GM19351 (cell line): ENCODE data around the gene SLC17A6.
A peak's percentile ranks its signal among the peaks of the same experiment; 100 is the strongest.

Source experiments
- ATAC-seq: cut with Tn5 transposase; IDR thresholded peaks from one replicate; pipeline ENCODE4 v1.9.1; 2021; ENCODE audit warnings: mild to moderate bottlenecking, moderate library complexity; ENCODE audit not compliant: unreplicated experiment

Gene SLC17A6

DNA sequence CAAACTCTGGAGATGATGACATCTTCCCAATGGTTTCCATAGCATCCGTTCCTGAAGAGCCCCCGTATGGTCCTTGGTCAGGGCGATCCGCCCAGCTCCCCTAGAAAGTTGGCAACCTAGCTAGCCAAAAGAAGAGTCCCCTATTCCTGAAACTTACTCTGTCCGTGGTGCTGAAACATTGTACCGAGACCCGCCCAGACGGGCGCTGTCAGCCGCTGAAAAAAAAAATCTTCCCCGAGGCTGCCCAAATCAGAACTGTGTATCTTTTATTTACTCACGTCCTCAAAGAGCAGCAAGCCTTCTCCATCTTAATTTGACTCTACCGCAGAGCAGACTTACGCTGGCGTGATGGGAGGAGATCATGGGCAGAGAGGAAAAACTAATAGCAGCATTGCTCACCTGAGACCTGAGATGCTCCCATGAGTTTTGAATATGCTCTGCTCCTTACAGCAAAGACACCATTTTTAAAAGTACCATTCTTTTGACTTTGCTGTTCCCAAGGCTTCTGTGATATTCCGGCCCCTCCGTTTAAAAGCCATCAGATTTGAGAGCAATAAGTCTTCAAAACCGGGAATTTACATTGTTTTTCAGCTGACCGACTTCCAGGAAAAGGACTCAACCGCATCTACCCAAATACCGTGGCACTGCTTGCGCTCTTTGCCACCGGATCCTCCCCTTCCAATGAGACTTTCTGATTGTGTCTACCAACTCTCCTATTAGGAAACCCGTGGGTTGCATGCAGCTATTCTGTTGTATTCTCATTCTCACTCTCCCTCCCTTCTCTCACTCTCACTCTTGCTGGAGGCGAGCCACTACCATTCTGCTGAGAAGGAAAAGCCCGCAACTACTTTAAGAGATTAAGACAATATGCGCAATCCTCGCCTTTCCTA lies at the start of gene SLC17A6:
TSS of gene SLC17A6 (plus strand) at position 786 of the 890 bp plus-strand sequence. CDS start 153 bp downstream, outside the sequence.
- ATAC-seq, result peak; percentile 54

DNA sequence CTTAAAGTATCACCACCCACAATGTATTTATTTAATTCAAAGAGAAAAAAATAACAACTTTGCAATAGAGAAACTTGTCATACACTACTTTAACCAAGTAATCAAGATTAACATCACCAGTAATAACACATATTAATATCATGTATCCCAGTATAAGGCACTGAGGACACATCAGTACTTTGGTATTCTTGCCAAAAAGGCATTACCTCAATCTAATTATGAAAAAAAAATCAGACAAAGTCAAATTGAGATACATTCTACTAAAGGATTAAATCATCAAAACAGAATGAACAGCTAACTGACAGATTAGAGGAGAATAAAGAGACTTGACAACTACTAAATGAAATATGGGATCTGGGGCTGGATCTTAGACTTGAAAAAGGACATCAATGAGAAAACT lies 35.8 kb upstream of the SLC17A6 start:
- no peak for ATAC-seq

DNA sequence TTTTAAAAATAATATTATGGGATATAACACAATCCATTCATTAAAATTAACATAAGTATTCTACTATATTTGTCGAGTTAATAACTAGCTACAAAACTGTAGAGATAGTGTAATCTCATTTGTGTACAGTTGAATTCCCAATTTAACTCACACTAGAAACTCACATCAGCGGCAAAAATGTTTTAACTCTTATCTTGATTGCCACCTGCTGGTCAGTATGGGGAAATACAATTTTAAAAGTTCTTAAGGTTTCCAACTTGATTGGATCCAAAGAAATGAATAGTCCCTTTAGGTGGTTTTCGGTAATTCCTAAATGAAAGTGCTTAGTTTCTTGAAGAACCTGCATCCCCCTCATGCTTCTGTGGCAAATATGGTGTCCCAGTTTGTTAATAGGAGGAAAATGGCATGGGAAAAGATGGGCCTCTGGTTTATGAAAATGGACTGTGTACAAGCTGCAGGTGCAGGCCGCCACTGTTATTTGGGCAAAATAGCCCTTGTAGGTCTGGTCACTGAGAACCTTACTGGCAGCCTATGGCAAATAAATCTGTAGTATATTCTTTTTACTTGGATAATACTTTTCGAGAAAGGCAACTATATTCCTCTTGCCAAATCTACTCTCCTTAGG lies 33.7 kb upstream of the SLC17A6 start:
- ATAC-seq, result peak; percentile 74

DNA sequence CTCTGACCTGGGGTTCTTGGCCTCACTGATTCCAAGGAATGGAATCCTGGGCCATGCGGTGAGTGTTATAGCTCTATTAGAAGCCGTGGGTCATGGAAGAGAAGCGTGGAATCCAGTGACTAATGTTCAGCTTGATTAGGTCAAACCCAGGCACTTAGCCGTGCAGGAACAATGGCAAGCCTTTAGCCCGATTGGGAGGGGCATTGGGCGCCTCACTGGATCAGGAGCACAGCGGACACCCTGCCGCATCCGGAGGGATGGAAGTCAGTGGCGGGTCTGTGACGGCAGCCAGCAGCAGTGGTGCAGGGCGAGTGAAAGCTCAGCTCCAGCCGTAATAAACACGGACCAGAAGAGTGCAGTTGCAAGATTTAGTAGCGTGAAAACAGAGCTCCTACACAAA lies 20.5 kb upstream of the SLC17A6 start:
- ATAC-seq, result no peak

DNA sequence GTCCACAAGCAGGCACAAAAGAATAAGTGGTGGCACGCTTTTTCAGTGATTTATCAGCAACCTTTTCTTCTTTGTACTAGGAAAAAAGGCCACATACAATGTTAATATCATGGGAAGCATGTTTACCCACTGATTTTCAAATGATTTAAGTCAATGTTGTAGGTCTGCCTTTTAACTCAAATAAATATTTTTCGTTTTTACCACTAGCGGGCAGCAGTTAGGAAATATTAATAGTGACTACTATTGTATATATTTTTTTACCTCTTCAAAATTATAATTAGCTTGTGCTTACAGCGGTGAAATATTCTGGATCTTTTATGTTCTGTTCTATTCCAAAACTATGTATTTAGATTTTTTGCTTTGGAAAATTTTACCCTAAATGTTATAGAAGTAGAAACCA lies 6.4 kb upstream of the SLC17A6 start:
- ATAC-seq, result no peak

DNA sequence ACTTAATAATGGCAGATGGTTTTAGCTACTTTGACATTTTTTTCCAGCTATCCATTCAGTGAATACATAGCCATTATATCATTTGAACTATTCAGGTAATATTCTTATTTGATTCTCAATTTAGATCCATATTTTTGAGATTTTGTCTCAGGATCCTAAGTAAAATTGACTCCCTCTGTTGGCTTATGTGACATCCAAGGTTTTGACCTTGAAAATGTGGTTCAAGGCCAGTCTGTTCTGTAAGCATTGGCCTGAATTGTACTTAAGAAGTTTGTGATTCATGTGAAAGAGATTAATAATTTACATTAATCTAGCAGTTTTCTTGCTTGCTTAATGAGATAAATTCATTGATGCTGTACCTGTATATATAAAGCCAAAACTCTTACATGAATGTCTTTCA lies 1.6 kb upstream of the SLC17A6 start:
- ATAC-seq, result no peak

DNA sequence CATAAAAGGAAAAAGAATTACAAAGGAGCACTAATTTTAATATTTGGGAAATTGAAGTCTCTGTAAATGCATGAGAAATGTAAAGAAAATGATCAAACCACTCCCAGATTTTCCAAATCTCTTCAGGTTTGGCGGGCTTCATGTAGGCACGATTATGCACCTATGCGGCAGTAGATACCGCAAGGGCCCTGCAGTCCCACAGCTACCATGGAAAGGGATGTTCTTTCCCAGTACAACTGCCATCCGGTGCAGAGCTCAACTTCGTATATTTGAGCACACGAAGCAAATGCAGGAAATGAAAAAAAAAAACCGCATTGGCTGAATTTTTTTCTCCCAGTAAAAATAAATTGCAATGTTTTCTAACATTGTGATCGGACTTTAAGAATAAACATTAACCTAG lies 1.4 kb downstream of the SLC17A6 start:
- no peak for ATAC-seq

DNA sequence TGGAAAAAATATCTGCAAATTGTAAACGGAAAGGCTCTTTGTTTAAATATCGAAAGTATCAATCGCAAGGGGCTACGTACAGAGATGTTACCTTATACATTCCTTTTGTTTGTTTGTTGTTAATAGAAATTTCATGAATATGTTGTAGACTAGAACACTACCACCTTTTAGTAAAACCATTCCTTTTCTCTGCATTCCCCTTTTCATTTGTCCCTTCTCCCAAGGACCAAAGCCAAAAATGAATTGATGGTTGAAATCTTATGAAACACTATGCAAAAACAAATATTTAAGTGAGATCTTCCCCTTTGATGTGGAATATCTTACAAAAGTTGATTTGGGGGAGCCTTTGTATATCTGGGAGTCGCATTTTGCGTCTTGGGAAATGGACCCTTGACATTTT lies 2.1 kb downstream of the SLC17A6 start:
- no peak for ATAC-seq

DNA sequence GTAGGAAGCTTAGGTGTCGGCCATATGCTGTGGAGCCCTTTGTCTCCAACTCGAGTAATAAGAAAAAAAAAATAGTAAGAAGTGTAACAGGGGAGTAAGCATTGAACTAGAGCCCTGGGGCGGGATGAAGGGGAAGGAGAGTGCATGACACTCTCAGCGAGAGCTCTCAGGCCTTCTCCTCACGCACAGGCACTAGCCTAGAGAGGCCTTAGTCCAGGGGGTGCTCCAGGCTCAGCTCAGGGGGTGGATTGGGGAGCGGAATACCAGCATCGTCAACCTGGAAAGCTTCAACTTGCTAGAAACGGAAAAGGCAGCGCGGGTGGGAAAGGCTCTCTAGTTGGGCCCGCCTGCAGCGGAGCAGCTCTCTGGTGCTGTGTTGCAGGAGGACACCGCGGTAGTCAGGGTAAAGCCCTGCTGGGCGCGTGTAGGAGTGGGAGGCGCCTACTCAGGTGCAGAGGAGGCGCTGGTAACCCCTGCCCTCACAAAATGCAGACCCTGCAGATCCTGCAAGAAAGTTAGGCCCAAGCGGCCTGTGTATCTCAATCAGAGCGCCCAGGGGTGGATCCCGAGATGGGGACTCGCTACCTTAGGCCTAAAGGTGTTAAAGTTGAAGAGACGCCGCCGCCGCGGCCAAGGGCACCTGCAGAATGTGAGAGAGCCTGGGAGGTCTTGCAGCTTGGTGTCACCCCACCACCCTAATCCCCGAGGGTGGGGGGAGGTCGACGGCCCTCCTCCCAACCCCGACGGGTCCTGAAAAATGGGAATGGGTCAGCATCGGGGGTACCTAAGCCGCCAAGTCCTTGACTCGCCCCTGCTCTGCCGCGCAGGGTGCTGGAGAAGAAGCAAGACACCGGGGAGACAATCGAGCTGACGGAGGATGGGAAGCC lies 2.8 kb downstream of the SLC17A6 start:
- no peak for ATAC-seq

DNA sequence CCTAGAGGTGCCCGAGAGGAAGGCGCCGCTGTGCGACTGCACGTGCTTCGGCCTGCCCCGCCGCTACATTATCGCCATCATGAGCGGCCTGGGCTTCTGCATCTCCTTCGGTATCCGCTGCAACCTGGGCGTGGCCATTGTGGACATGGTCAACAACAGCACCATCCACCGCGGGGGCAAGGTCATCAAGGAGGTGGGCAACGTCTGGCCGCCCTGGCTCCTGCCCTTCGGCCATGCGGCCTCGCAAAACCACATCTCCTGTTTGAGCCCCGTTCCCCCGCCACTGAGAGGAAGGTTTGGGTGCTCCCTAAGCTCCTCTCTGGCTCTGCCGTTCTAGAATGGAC lies 3.4 kb downstream of the SLC17A6 start:
- ATAC-seq, result no peak

DNA sequence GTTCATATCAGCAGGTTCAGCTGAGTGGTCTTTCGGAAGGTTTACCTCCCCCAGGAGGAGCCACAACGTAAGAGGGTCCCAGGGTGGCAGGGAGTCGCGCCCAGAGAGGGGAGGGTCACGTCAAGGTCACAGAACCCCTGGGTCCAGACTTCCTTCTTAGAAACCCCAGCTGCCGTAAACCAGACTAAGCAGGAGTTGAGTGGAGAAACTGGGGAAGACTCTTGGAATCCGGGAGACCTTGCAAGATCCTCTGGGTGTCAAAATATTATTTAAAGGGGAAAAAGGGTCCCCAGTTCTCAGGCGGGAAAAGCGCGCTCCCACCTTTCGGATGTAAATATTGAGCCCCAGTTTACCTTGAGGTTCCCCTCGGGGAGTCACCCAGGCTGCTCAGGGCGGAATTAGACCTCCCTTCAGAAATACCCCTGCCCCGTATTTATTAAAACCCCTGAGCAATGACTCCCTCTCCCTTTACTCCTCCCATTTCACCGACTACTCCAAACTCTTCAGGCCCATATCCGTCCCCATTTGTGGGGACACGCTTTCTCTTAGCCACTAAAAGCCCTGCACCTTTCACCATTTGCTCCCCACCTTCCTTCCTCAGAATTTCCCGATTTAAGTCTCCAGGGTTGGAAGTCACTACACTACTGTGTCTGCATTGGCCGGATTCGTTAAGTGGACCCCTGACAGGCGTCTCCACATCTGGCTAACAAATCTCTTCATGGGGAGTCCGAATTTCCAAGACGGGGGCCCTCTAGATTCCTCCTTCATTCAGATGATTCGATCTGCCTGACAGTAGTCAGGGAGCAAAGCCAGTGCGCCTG lies 4.2 kb downstream of the SLC17A6 start:
- no peak for ATAC-seq

DNA sequence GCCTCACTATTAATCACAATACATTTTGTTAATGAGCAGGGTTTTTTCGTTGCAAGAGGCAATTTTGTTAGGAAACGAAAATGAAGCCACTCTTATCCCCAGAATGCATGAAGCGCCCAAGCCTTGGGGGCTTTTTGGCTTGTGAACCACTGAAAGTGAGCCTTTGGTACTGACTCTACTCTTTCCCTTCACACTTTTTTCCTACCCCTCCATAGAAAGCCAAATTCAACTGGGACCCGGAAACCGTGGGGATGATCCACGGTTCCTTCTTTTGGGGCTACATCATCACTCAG lies 4.8 kb downstream of the SLC17A6 start:
- no peak for ATAC-seq

DNA sequence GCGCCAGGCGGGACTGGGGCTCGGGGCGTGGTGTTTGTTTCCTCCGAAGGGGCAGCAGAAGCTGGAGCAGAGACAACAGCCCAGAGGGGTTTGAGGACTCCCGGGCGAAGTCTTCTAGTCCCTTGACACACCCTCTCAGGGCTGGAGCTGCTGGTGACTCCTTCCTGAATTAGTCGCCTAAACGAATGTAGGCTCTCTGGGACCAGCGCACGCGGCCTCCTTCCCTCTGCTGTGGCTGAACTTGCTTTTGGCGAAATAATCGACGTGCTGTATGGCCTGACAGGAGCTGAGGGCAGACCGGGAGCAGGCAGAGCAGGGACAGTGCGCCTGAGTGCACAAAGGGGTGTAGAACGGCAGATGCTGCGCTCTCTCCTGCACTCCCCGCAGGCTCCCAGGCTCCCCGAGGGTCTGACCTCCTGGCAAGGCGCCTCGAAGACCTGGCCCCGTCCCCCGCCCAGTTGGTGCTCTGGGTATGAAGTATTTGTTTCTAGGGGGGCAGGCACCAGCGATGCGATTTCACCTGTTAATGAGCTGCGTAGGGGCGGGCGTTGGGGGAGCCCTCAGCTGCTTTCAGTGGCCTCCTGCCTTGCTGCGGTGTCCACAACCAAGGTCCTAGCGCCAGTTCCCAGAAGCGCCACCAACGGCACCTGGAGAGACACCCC lies 5.3 kb downstream of the SLC17A6 start:
- ATAC-seq, result no peak

DNA sequence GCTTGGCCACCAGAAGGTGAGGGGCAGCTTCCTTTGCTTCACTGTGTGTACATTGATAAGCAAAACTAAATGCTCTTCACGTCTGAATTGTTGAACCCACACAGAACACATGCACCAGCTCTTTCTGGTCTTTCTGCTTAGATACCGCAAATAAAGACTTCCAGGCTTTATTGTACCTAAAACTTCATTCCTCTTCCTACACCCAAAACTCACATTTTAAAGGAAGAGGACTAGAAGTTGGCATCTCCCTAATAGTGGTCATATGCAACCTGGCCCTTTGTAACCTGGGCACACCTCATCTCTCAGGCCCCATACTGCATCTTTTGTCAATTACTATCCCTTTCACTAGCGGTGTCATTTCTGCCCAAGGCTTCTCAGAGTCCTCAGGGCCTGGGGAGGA lies 5.9 kb downstream of the SLC17A6 start:
- no peak for ATAC-seq

DNA sequence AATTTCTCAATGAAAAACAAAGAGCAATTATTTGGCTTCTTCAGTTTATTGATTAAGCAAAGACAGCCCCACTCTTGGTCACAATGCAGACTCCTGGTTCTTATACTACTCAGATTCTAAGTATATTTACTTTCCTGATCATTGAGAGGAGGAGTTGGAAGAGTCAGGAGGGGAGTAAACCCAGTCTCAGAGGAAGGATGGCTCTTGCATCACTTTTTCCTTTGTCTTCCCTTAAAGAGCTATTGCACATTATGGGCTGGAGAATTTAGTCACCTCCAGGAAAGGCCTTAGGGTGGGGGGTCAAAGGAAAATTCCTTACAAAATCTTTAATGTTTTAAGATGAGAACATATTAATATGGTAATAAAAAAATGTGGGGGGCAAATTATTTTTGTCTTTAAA lies 8.1 kb downstream of the SLC17A6 start:
- no peak for ATAC-seq

DNA sequence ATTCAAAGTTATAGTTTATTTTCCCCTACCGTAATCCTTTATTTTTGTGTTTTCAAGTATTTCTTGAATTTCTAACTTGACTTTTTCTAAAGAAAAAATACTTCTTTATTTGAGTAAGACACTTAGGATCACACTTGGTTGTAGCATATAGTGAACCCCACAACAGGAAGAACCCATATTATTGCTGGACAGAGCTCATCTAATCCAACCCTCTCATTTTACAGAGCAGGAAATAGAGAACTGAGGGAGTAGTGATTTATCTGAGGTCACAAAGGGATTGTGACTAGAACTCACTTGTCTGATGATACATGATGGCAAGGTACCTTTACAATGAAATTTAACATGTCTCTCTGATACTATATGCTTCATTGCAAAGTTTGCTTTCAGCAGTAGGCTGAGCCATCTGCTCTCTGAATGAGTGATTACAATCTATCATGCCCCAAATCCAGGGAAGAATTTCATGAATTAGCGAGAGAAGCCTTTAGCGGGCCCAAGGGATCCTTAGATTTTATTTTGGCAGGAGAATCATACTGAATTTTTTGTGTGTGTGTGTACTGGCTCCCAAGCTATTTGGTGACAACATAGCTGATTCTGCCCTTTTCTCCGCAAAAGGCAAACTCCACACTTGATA lies 9.8 kb downstream of the SLC17A6 start:
- no peak for ATAC-seq

DNA sequence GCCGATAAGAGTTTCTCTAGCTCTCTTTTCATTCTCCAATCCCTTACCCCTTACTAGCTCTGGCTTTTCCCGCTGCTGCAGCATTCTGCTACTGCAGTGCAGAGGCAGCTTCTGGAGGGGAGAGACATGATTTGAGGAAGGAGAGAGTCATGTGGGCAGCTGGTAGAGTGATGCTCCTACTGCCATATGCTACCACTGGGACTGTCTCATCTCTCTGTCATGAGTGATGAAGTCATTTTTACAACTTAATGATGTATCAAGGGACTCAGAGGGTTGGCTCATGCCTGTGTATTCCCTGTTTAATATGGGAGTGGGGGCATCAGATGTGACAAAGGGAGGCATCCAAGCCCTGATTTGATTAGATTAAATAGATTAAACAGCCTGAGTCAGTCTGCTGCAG lies 11.3 kb downstream of the SLC17A6 start:
- ATAC-seq, result no peak

DNA sequence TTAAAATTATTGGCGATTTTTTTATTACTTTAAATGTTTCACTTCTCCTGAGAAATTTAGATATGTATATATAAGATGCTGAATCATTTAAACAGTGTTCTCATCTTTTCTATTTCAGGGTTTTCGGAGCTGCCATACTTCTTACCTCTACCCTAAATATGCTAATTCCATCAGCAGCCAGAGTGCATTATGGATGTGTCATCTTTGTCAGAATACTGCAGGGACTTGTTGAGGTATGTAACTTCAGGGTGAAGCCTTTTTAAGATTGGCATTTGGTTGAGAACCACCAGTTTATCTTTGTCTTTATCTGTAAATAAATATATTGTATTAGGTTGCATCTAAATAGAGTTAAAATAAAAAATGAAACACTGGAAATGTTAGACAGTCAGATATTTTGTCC lies 21.1 kb downstream of the SLC17A6 start:
- ATAC-seq, result no peak

DNA sequence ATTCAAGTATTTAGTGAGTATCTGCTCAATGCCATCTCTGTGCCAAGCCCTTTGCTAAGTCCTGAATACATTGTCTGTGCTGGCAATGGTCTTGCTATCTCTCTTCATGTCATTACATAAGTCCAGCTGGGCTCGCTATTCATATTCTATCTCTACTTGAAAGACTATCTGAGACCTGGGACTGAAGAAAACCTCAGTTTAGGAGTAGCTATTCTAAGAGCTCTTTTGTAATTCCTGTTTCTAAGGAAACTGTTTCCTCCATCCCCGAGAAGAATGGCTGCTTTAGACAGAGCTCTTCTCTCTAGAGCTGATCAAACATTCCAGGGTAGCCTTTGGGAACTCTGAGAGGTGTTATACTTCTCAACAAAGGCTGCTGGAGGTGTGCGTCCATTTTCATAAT lies 33.0 kb downstream of the SLC17A6 start:
- no peak for ATAC-seq

DNA sequence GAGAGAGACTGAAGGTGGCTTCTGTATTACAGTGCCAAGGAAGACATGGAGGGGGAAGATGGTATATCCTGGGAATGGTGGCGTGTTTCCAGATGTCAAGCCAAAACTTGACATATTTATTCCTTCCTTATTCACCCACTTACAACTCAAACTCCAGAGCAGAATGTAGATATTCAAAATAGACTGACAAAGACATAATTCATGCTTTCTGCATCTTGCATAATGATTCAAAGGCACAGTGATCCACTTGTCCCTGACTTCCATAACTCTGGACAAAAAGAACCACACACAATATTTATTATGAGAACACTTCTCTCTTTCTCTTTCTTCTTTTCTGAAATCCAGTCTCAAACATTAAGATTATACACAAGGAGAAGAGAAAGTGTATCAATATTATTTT lies 48.9 kb downstream of the SLC17A6 start:
- ATAC-seq, result no peak
